ENCODE data around the gene PTPRG.
"Not testable (repeated sequence)": the region's sequence is repeated elsewhere in the genome, so short reads cannot be mapped to it uniquely, and the experiment has no call there.

PTPRG gene

GRCh38 chr3:61730056-61730455, 168.7 kb downstream of the PTPRG start:
- no peak overlapping the region for H3K4me3 ChIP-seq (ENCODE audit: low read length)
- no peak for DNase-seq (ENCODE audit: low read depth, low spot score)

GRCh38 chr3:61730577-61731231, 169.3 kb downstream of the PTPRG start:
- H3K4me3 ChIP-seq (ENCODE audit: low read length) = no peak overlapping the region

GRCh38 chr3:61733000-61733399, 171.6 kb downstream of the PTPRG start:
- DNase-seq (ENCODE audit: low read depth, low spot score) = no peak
- no peak overlapping the region for H3K4me3 ChIP-seq (ENCODE audit: low read length)

More at GRCh38 chr3:61730577-61731231, 169.3 kb downstream of the PTPRG start:
- no peak for DNase-seq (ENCODE audit: low read depth, low spot score)

- DNase-seq (ENCODE audit: low read depth, low spot score) = no peak
- H3K4me3 ChIP-seq (ENCODE audit: low read length) = no peak overlapping the region
These were observed 172.5 kb downstream of the PTPRG start for GRCh38 chr3:61733876-61734275.

- no peak for DNase-seq (ENCODE audit: low read depth, low spot score)
- no peak overlapping the region for H3K4me3 ChIP-seq (ENCODE audit: low read length)
These were observed 173.6 kb downstream of the PTPRG start for GRCh38 chr3:61734749-61735686.

- no peak for DNase-seq (ENCODE audit: low read depth, low spot score)
- no peak overlapping the region for H3K4me3 ChIP-seq (ENCODE audit: low read length)
These were observed 175.1 kb downstream of the PTPRG start for GRCh38 chr3:61736506-61736905.

GRCh38 chr3:61739640-61740039, 178.3 kb downstream of the PTPRG start:
- DNase-seq (ENCODE audit: low read depth, low spot score) = no peak
- H3K4me3 ChIP-seq (ENCODE audit: low read length) = no peak overlapping the region

- H3K4me3 ChIP-seq (ENCODE audit: low read length) = no peak overlapping the region
- no peak for DNase-seq (ENCODE audit: low read depth, low spot score)
These were observed 179.1 kb downstream of the PTPRG start for GRCh38 chr3:61740494-61740893.

- H3K4me3 ChIP-seq (ENCODE audit: low read length) = no peak overlapping the region
- DNase-seq (ENCODE audit: low read depth, low spot score) = no peak
These were observed 180.2 kb downstream of the PTPRG start for GRCh38 chr3:61741551-61741950.

- no peak for DNase-seq (ENCODE audit: low read depth, low spot score)
- no peak overlapping the region for H3K4me3 ChIP-seq (ENCODE audit: low read length)
These were observed 180.6 kb downstream of the PTPRG start for GRCh38 chr3:61742006-61742405.

GRCh38 chr3:61743067-61743466, 181.7 kb downstream of the PTPRG start:
- no peak for DNase-seq (ENCODE audit: low read depth, low spot score)
- H3K4me3 ChIP-seq (ENCODE audit: low read length) = no peak overlapping the region

GRCh38 chr3:61743686-61744242, 182.4 kb downstream of the PTPRG start:
- H3K4me3 ChIP-seq (ENCODE audit: low read length) = no peak overlapping the region
- DNase-seq (ENCODE audit: low read depth, low spot score) = no peak

- no peak overlapping the region for H3K4me3 ChIP-seq (ENCODE audit: low read length)
- no peak for DNase-seq (ENCODE audit: low read depth, low spot score)
These were observed 186.9 kb downstream of the PTPRG start for GRCh38 chr3:61748288-61748687.

GRCh38 chr3:61750766-61751165, 189.4 kb downstream of the PTPRG start:
- no peak overlapping the region for H3K4me3 ChIP-seq (ENCODE audit: low read length)

GRCh38 chr3:61758839-61759238, 197.5 kb downstream of the PTPRG start:
- no peak overlapping the region for H3K4me3 ChIP-seq (ENCODE audit: low read length)

More at GRCh38 chr3:61750766-61751165, 189.4 kb downstream of the PTPRG start:
- DNase-seq (ENCODE audit: low read depth, low spot score) = no peak

GRCh38 chr3:61760783-61761182, 199.4 kb downstream of the PTPRG start:
- not testable (repeated sequence) for H3K4me3 ChIP-seq (ENCODE audit: low read length); DNase-seq (ENCODE audit: low read depth, low spot score)

More at GRCh38 chr3:61758839-61759238, 197.5 kb downstream of the PTPRG start:
- DNase-seq (ENCODE audit: low read depth, low spot score) = no peak

GRCh38 chr3:61761694-61762430, 200.5 kb downstream of the PTPRG start:
- no peak overlapping the region for H3K4me3 ChIP-seq (ENCODE audit: low read length)
- DNase-seq (ENCODE audit: low read depth, low spot score) = no peak

GRCh38 chr3:61765157-61765876, 203.9 kb downstream of the PTPRG start:
- H3K4me3 ChIP-seq (ENCODE audit: low read length) = no peak overlapping the region
- DNase-seq (ENCODE audit: low read depth, low spot score) = no peak
